GM15510 (cell line): ENCODE results near the gene IDUA.

Source experiments
- POLR2A ChIP-seq: IDR thresholded peaks from 3 replicates; pipeline ENCODE4 v1.6.1; 2011; ENCODE audit warnings: borderline replicate concordance; ENCODE audit not compliant: insufficient read length; ENCODE audit errors: extremely low read depth

IDUA gene

DNA sequence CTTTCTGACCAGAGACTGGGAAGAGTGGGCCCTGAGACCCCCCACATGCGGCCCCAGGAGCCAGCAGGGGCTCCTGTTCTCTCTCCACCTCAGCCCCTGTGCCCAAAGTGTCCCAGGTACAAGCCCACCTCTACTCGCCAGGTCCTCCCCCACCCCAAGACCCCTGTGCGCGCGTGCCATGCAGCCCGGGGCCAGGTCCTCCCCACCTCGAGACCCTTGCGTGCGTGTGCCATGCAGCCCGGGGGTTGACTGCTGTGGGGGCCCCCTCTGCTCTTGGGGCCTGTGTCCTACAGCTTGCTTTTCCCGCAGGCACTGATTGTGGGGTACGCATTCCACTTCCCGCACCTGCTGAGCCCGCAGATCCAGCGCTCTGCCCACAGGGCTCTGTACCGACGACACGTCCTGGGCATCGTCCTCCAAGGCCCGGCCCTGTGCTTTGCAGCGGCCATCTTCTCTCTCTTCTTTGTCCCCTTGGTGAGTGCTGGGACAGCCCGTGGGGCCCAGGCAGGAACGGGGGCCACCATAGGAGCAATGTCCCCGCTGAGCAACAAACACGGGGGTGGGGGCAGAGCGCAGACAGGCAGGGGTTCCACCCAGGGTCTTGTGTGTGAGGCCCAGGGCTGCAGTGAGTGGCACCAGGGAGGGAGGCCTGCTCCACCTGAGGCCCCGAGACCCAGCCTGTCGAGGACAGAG lies 33.8 kb upstream of the IDUA start:
- no peak for TF ChIP-seq POLR2A

DNA sequence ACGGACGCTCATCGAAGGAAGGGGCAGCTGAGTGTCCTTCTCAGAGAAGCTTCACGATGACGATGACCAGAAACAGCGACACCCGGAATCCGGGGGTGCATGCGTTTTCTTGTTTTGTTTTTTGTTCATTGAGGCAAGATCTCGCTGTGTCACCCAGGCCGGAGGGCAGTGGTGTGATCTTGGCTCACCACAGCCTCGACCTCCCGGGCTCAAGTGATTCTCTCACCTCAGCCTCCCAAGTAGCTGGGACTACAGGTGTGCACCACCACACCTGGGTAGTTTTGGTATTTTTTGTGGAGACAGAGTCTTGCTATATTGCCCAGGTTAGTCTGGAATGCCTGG lies 33.3 kb upstream of the IDUA start:
- TF ChIP-seq POLR2A: no peak

DNA sequence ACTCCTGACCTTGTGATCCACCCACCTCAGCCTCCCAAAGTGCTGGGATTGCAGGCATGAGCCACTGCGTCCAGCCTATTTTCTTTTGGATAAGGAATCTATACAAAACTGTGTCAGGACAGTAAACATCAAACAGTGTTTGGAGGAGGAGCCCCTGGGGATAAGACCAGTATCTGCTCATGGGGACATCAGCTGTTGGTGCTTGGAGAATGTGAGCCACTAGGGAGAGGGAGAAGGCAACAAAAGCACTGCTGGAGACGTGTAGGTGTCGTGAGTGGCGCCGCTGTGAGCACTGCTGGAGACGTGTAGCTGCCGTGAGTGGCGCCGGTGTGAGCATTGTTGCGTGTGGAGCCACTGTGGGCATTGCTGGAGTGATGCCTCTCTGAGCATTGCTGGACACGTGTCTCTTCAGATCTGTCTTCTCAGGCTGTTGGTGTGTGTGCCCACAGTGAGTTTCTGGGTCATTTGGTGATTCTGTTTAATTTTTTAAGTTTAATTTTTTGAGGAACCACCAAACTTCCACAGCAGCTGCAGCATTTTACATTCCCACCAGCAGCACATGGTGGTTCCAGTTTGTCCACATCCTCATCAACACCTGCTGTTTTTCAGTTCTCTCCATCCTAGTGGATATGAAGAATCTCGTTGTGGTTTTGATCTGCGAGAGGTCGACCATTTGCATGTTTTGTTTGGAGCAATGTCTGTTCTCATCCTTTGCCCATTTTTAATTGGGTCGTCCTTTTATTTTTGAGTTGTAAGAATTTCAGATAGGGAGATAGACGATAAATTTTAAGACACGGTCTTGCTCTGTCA lies 32.4 kb upstream of the IDUA start:
- TF ChIP-seq POLR2A: no peak

DNA sequence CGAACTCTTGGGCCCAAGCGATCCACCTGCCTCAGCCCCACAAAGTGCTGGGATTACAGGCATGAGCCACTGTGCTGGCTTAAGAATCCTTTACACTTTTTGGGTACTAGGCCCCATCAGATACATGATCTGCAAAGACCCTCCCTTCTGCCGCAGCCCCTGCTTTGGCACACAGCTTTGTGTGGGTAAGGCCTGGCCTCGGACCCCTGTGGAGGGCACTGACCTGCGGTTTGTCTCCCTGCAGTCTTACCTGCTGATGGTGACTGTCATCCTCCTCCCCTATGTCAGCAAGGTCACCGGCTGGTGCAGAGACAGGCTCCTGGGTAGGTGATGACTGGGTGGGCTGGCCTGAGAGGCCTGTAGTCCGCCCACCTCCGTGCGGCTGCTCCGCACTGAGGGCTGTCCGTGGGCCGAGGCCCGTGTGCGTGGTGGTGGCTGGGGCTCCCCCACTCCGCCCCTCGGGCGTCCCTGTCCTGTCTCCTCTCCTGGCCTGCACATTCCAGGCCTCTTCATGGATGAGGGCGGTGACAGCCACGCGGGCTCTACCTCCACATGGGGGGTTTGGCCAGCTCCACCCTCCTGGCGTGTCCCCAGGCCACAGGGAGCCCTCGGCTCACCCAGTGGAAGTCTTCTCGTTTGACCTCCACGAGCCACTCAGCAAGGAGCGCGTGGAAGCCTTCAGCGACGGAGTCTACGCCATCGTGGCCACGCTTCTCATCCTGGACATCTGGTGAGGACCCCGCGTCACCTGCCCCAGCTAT lies 31.5 kb upstream of the IDUA start:
- TF ChIP-seq POLR2A: no peak

DNA sequence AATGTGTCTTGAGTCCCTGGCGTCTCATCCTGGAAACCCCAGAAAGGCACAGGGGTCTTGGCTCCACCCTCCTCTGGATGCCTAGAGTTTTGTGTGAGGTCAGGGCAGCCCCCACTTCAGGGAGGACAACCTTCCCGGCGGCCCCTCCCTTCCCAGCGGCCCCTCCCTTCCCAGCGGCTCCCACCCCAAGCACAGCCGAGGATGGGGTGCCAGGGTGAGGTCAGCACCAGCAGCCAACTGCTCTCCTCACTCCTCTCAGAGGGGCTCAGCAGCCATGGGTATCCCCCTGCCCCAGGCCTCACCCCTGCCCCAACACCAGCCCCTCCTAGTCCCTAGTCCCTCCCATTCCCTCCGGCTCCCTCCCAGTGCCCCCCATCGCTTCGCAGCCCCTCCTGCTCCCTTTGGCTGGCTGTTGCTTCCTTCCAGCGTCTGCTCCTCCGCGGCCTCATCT lies 30.9 kb upstream of the IDUA start:
- no peak for TF ChIP-seq POLR2A

- no peak for TF ChIP-seq POLR2A
These were observed 30.2 kb upstream of the IDUA start for GRCh38 chr4:956531-957230.

GRCh38 chr4:957231-957580 lies 29.6 kb upstream of the IDUA start:
- TF ChIP-seq POLR2A: no peak

- TF ChIP-seq POLR2A: no peak
These were observed 29.1 kb upstream of the IDUA start for GRCh38 chr4:957581-958313.

DNA sequence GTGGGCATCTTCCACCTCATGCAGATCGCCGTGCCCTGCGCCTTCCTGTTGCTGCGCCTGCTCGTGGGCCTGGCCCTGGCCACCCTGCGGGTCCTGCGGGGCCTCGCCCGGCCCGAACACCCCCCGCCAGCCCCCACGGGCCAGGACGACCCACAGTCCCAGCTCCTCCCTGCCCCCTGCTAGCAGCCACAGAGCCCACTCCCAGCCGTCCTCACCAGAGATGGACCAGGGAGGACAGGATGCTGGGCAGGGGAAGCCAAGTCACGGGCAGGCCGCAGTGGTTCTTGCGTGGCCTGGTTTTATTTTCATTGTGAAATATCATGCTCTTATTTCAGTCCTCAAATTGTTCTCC lies 28.6 kb upstream of the IDUA start:
- no peak for TF ChIP-seq POLR2A

- no peak for TF ChIP-seq POLR2A
These were observed 28.0 kb upstream of the IDUA start for GRCh38 chr4:958696-959337.

DNA sequence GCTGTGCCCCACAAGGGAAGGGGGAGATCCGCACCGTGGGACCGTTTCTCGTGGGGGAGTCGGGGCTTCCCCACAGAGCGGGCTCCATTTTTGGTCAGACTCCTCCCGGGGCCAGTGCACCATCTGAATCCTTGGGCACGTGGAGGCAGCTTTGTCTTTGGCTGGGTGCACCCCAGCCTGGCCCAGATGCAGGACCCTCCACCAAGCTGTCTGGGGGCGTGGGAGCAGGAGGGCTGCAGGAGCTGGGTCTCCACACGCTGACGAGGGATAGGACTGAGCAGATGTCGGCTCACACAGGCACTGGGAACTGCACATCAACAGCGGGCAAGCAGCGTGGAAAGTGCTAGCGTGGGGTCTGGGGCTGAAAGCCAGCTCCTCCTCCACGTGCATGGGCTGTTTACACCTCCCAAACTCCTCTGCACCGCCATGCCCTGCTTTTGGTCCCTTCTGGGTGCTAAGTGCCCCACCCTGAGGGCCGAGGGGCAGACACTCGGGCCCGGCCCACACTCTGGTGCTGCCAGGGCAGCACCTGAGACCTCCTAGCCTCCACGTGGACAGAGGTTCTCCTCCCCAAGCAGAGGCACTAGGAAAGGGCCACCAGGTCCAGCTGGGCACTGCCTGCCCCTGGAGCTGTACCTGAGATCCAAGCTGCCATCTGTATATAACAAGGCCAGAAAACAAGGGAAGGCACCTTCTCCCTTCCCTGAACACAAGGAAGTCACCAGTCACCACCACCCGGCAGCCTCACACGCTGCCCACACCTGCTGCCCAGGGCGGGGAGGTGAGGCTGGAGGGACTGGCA lies 27.3 kb upstream of the IDUA start:
- no peak for TF ChIP-seq POLR2A

- TF ChIP-seq POLR2A: no peak
These were observed 26.7 kb upstream of the IDUA start for GRCh38 chr4:960140-960635.

DNA sequence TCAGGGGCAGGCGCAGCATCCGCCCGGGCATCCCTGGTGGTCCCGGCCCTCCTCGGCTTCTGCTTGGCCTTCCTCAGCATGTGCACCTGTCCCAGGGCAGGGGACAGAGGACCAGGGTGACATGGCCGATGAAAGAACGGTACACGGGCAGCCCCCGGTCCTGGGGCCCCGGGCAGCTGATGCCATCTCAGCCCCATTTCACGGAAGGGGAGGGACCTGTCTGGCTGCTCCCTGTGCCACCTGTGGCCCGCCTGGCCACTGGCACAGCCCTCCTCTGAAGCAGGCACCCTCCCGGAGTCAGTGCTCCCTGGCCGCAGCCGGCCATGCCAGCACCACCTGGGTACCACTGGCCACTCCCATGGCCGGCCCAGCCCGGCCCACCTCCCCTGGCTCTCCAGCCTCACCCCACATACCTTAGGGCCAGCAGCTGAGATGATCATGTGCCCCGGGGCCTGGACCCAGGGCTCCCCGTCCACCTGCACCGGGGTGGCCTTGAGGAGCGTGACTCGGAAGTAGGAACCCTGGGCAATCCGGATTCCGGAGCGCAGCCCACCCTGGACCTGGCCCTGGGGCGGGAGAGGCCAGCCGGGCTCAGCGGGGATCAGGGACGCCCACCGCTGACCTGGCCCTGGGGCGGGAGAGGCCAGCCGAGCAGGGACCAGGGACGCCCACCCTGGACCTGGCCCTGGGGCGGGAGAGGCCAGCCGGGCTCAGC lies 26.1 kb upstream of the IDUA start:
- TF ChIP-seq POLR2A: no peak
